Measurements from ENCODE around the gene MAST4.

Gene MAST4

DNA sequence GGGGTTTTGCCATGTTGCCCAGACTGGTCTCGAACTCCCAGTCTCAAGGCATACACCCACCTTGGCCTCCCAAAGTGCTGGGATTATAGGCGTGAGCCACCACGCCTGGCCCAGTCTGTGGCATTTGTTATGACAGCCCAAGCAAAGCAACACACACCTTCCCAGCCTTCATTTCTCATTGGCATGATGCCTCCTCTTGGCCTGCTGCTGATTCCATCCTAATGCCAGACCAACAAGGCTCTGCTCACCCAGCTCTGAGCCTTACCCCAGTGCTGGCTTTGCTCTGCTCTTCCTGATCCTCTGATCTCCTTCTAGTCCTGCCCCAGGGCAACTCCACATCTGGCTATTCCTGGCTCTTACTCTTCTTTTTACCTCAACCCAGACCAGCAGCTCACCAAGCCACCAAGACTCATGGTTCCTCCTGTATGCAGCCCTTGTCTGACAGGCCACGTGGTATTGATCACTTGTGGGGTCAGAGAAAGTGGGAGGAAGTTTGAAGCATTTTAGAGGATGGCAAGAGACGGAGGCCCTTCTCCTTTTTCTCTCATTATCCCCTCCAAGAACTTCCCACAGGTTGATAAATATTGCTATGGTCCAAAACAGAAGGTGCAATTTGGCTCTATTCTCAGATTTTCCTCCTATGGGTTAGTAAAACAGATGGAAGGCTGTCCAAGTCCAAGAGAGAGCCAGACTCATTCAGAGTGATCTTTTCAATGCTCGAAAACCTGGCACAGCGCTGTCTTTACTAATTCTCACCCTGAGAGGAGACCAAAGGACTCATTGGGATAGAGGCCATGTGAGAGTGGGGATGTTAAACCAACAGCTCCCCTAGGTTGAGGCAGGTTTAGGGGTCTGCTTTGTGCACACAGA lies 599.4 kb downstream of the MAST4 start:
- no peak for DNase-seq (ENCODE audit: low read depth in 2 of 3, low spot score in 2 of 3)

DNA sequence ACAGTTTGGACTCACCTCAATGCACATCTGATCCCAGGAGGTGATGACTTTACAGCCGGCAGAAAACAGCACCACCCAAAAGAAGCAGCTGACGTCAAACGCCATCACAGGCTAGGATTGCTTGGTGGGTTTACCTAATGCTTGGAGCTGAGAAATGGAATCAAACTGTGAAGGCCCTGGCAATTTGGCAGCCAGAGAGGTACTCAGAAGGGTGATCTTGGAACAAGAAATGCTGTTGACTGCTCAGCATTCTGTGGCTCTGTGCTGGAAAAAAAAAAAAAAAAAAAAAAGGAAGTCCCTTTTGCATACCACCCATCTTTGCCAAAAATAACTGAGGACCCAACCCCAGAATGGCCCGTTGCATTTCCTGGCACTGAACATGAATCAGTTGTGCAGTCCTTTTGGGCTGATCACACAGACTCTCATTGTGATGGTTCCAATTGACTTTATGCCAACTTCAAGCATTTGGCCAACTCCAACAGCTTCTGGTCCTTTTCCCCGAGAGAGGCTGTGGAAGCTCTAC lies 600.4 kb downstream of the MAST4 start, which contains the start of gene CD180:
Gene CD180 (minus strand): TSS at position 263 of the 523 bp plus-strand sequence. CDS start 158 bp downstream, at position 105.
- no peak for DNase-seq (ENCODE audit: low read depth in 2 of 3, low spot score in 2 of 3)

DNA sequence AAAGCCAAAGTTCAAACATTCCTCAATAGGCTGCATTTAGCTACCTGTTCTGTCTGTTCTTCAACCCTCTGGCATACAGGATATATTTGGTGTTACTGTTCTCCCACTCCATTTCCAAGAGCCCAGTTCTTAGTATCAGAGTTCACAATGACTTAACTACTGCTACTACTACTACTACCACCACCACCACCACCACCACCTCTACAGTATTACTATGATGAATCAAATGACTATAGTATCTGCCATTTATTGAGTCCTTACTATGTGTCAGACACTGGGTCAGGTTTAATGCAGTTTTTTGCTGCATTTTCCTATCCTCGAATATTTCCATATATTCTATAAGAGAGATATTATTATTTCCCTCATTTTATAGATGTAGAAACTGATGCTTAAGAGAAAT lies 601.3 kb downstream of the MAST4 start:
- DNase-seq (ENCODE audit: low read depth in 2 of 3, low spot score in 2 of 3): no peak

GRCh38 chr5:67198917-67199316 lies 602.7 kb downstream of the MAST4 start:
- DNase-seq (ENCODE audit: low read depth in 2 of 3, low spot score in 2 of 3): no peak

DNA sequence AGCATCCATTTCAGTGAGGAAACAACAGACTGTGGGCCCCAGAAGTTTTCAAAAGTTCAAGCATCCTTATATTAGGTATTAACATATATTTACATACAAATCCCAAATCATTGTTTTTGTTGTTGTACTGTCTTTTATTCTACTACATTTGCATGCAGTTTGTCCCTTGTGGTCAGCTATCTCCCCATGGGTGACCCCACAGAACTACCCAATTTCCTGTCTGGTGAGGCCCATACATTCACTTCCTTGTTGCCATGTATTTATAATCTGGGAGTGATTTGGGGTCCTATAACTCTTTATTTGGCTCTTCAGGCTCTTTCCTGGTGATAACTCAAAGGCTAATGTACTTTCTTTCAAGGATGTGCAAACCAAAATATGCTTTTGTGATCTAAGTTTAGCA lies 603.7 kb downstream of the MAST4 start:
- no peak for DNase-seq (ENCODE audit: low read depth in 2 of 3, low spot score in 2 of 3)

DNA sequence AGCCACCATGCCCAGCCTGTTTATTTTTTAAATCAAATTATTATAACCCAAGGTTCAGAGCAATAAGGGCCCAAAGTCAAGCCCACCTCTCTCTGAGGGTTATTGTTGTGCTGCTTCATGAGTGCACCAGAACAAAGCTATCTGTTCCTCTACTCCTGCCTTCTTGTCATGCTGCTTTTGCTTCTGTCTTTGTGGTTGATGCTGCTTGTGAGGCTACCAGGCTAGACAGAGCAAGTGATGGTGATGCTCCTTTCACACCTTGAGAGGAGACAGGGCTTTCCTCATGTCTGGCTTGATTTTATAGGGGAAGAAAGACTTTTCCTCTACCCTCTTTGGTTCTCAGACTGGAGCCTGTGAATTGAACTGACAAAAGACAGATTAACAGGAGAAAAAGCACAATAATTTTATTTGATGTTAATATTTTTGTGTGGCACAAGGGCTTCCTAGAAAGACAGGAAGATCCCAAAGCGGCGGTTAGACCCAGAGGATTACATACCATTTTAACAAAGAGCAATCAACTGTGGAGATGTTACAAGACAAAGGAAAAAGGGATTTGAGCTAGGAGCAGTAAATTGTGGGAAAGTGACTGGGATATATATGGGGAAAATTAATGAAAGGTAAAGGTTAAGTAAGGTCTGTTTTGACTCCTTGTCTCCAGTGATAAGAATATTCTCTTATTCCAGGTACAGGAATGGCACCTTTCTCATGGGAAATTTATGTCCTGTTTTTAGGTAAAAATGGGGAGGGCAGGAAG lies 604.8 kb downstream of the MAST4 start:
- DNase-seq (ENCODE audit: low read depth in 2 of 3, low spot score in 2 of 3): no peak

- no peak for DNase-seq (ENCODE audit: low read depth in 2 of 3, low spot score in 2 of 3)
Observed at GRCh38 chr5:67201897-67202549, 605.8 kb downstream of the MAST4 start.

DNA sequence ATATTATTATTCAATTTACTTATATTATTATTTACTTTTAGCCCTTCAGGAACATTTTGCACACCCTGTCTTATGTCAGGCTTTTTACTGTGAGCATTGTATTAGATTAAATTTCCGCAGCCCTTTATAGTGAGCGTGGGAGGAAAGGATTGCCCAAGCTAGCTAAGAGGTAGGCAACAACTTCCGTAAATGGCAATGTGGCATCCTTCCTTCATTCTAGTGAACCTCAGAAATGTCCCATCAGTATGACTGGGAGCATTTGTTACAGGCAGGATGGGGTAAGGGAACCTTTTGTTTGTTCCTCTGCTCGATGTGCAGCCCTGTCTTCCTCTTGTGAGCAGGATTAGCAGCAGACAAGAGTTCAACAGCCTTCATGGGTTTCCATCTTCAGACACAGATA lies 606.6 kb downstream of the MAST4 start:
- DNase-seq (ENCODE audit: low read depth in 2 of 3, low spot score in 2 of 3): no peak

GRCh38 chr5:67203701-67204074 lies 607.5 kb downstream of the MAST4 start:
- no peak for DNase-seq (ENCODE audit: low read depth in 2 of 3, low spot score in 2 of 3)

DNA sequence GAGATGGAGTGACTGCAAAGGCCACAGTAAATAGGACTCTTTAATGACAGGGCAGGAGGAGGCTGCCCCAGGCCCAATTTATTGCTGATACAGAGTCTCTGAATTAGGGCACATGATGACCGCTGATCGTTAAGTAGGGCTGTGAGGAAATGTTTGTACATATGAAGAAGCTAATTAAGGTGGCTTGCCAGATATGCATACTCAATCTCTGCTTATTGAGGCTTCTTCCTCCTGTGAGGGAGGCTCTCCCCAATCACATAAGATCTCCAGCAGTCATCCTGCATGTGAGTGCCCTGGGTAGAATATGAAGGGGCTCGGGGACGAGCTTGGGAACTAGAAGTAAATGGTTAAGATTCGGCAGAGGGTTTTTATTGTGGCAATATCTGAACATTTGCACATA lies 608.6 kb downstream of the MAST4 start:
- DNase-seq (ENCODE audit: low read depth in 2 of 3, low spot score in 2 of 3): no peak

DNA sequence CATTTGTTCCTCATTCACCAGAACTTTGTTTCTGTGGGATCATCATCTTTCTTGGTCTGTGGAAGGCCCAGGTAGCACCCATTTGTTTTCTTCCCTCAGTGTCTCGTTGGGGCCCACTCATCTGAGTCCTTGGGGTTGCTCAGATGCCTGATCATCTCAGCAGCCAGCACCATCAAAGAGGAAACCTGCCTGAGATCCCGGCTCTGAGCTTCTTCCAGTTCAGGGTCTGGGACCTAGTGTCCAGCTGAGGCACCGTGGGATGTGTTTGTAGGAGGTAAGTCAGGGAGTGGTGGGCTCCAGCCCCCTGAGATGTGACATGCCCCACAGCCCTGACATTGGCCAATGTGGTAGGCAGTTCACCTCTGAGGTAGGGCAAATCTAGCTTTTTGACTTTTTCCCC lies 609.8 kb downstream of the MAST4 start:
- DNase-seq (ENCODE audit: low read depth in 2 of 3, low spot score in 2 of 3): no peak

GRCh38 chr5:67206461-67206860 lies 610.3 kb downstream of the MAST4 start:
- DNase-seq (ENCODE audit: low read depth in 2 of 3, low spot score in 2 of 3): no peak

GRCh38 chr5:67206929-67207328 lies 610.7 kb downstream of the MAST4 start:
- DNase-seq (ENCODE audit: low read depth in 2 of 3, low spot score in 2 of 3): peak in 2 of 3 experiments; percentile 39 to 68

DNA sequence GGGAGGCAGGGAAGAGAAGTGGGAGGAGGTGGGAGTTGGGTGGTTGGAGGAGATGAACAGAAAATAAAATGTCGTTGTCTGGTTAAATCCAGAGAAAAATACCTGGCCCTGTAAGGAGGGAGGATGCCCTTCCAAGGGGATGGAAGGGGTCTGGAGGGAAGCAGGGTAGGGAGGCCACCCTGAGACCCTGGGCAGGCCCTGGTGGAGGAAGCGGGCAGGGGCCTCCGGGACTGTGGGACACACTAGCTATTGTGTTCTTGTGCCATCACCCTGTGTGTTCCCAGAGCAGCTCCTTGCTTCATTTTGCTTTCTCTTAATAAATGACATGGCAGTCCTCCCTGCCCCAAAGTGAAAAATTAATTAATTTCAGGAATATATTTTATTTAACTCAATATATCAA lies 612.2 kb downstream of the MAST4 start:
- DNase-seq (ENCODE audit: low read depth in 2 of 3, low spot score in 2 of 3): no peak

GRCh38 chr5:67209141-67209771 lies 613.1 kb downstream of the MAST4 start:
- DNase-seq (ENCODE audit: low read depth in 2 of 3, low spot score in 2 of 3): peak in 1 of 3 experiments; percentile 33

- DNase-seq (ENCODE audit: low read depth in 2 of 3, low spot score in 2 of 3): no peak
Observed at GRCh38 chr5:67211926-67212325, 615.7 kb downstream of the MAST4 start.

- no peak for DNase-seq (ENCODE audit: low read depth in 2 of 3, low spot score in 2 of 3)
Observed at GRCh38 chr5:67214036-67214435, 617.8 kb downstream of the MAST4 start.

DNA sequence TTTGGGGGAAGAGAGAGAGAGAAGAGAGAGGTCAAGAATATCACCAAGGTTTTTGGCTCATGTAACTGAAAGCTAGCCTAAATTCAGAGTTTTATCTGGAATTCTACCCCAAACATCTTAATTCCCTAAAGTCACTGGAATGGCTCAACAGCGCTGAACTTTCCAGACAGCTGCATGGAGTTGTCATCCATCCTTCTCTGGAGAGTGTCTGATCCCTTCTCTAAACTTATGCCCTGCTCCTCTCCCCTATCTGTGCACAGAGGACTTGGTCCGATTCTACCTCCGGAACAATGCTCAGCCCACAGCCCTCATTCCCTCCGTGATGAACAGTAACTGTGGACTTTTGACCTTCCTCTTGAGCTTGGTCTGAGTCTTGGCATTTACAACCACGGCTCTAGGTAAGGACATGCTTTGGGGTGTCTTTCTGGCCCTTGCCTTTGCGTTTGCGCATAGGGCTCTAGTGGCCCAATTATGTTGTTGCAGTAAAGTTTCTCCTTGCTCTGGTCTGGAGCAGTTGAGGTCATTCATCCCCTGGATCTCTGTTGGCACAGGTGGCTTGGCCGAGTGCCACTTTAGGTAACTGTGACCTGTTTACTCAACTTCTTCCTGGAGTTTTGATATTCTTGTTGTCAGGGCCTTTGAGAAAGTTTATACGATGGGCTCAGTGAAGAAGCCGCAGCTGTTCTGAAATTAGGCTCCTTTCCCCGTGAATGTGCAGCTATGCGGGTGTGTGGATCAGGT lies 618.7 kb downstream of the MAST4 start:
- no peak for DNase-seq (ENCODE audit: low read depth in 2 of 3, low spot score in 2 of 3)

- DNase-seq (ENCODE audit: low read depth in 2 of 3, low spot score in 2 of 3): peak in 2 of 3 experiments; percentile 13 to 33
Observed at GRCh38 chr5:67215519-67216471, 619.6 kb downstream of the MAST4 start.
